Upper lobe of left lung (tissue), 6 donors: ENCODE results near the gene ANO3. TPM values are rescaled to one million over a fixed set of nuclear protein-coding genes. Genes with fewer than 3 reads are reported as not detected.

Experiments
- ATAC-seq, 2 donors: fragments of 200-7000 bp; cut with Tn5 transposase; one replicate each; pipeline ENCODE4 v1.9.1; 2022; ENCODE audit warnings: mild to moderate bottlenecking in 2 of 2, moderate library complexity in 2 of 2; ENCODE audit not compliant: low FRiP score in 2 of 2
- DNase-seq, 2 donors: peaks; one replicate each; pipeline ENCODE4 v3.0.0-alpha.2; 2019 to 2020
- H3K27ac ChIP-seq, 4 donors: fragments of 200-600 bp; sonication (generic); one replicate each; pipeline ENCODE4 v1.5.1; 2016 to 2019
- H3K27me3 ChIP-seq, 4 donors: fragments of 200-600 bp; sonication (generic); one replicate each; pipeline ENCODE4 v1.5.1; 2017 to 2019
- H3K36me3 ChIP-seq, 4 donors: fragments of 200-600 bp; sonication (generic); one replicate each; pipeline ENCODE4 v1.5.1; 2016 to 2019
- H3K4me1 ChIP-seq, 4 donors: fragments of 200-600 bp; sonication (generic); one replicate each; pipeline ENCODE4 v1.5.1; 2018 to 2019
- H3K4me3 ChIP-seq, 4 donors: fragments of 200-600 bp; sonication (generic); one replicate each; pipeline ENCODE4 v1.5.1; 2017 to 2019; ENCODE audit warnings: mild to moderate bottlenecking in 2 of 4, moderate library complexity in 1 of 4
- H3K9me3 ChIP-seq, 4 donors: fragments of 200-600 bp; sonication (generic); one replicate each; pipeline ENCODE4 v1.5.1; 2018 to 2019
- EP300 ChIP-seq, 4 donors: sonication (generic); formaldehyde crosslinking; IDR thresholded peaks; one replicate each; pipeline ENCODE4 v1.5.1; 2017; ENCODE audit warnings: antibody characterized with exemption in 4 of 4, control low read depth in 2 of 4
- POLR2A ChIP-seq, 4 donors: fragments of 450-650 bp; IDR thresholded peaks; one replicate each; pipeline ENCODE4 v1.5.1; 2016 to 2017; ENCODE audit warnings: antibody characterized with exemption in 4 of 4, mild to moderate bottlenecking in 2 of 4
- POLR2AphosphoS5 ChIP-seq, 2 donors: sonication (generic); formaldehyde crosslinking; IDR thresholded peaks; one replicate each; pipeline ENCODE4 v1.5.1; 2017; ENCODE audit warnings: antibody characterized with exemption in 2 of 2
- WGBS, 2 donors: methylation state at CpG; one replicate each; pipeline ENCODE4 v1.1.5; 2017 to 2018; 5-methylcytosine and 5-hydroxymethylcytosine counted together
- total RNA-seq, 6 donors: library from RNA; depleted of rRNA in 4 of 6; stranded (reverse); fragments of >200 nt in 4 of 6; gene quantifications; one replicate each; pipeline versions ENCODE4 v1.1.0 to v1.2.1, GENCODE V29; 2016 to 2021
- TF ChIP-seq, protein P1 (sequence below), 6 experiments: fragments of 450-650 bp in 4 of 6; fragments of 200-600 bp in 2 of 6; sonication (generic) in 2 of 6; IDR thresholded peaks; one replicate each; pipeline ENCODE4 v1.5.1; 2016 to 2019; ENCODE audit warnings: antibody characterized with exemption in 6 of 6
- donor health status: DM: no; HTN: no; CAD: no; lungs with moderate emphysema.
- donor health status: DM: no; HTN: yes; CAD: no; lungs with severe emphysema.

ANO3 gene
- total RNA-seq, 6 donors from 2014 or later, result 0.30 to 0.57 (median 0.33) TPM; not detected in 1

- no peaks in the 10 kb centered on the region for H3K36me3 ChIP-seq
- WGBS, 2 donors, result 67 to 78% methylated on average over 6 of the region's 6 CpGs
- no peaks in the 10 kb centered on the region for H3K27me3 ChIP-seq
- H3K4me3 ChIP-seq, result no peak overlapping the region
- H3K4me1 ChIP-seq, result no peaks in the 10 kb centered on the region
- ATAC-seq, result no peak
- no peak overlapping the region for H3K27ac ChIP-seq
- H3K9me3 ChIP-seq, result no peaks in the 10 kb centered on the region
- no peak for DNase-seq
- no peak for TF ChIP-seq EP300 (IDR thresholded peaks at IDR 0.05)
- TF ChIP-seq POLR2AphosphoS5 (IDR thresholded peaks at IDR 0.05), result no peak
- TF ChIP-seq, protein P1, sequence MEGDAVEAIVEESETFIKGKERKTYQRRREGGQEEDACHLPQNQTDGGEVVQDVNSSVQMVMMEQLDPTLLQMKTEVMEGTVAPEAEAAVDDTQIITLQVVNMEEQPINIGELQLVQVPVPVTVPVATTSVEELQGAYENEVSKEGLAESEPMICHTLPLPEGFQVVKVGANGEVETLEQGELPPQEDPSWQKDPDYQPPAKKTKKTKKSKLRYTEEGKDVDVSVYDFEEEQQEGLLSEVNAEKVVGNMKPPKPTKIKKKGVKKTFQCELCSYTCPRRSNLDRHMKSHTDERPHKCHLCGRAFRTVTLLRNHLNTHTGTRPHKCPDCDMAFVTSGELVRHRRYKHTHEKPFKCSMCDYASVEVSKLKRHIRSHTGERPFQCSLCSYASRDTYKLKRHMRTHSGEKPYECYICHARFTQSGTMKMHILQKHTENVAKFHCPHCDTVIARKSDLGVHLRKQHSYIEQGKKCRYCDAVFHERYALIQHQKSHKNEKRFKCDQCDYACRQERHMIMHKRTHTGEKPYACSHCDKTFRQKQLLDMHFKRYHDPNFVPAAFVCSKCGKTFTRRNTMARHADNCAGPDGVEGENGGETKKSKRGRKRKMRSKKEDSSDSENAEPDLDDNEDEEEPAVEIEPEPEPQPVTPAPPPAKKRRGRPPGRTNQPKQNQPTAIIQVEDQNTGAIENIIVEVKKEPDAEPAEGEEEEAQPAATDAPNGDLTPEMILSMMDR (IDR thresholded peaks at IDR 0.05), result no peak
- no peak for TF ChIP-seq POLR2A (IDR thresholded peaks at IDR 0.05)
These were observed 320.0 kb downstream of the ANO3 start for GRCh38 chr11:26651916-26652315.

DNA sequence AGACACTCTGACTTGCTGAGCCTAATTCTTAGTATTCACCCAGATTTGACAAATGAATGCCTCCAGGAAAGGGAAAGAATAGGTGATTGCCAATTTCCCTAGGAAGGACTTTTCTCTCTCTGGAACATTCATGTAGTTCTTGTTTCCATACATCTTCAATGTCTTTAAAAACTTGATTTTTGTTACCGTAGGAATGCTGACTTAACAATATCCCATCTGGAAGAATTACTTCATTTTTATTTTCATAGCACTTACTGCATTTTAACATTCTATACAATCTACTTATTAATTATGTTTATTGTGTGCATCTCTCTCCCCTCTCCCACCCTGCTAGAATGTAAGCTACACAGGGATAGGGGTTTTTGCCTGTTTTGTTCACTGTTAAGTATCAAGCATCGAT is 323.4 kb downstream of the ANO3 start:
- no peaks in the 10 kb centered on the region for H3K36me3 ChIP-seq
- DNase-seq (no peak), ATAC-seq (no peak)
- TF ChIP-seq, protein P1 (IDR thresholded peaks at IDR 0.05), result no peak
- TF ChIP-seq EP300 (IDR thresholded peaks at IDR 0.05) (no peak), POLR2AphosphoS5 (IDR thresholded peaks at IDR 0.05) (no peak), POLR2A (IDR thresholded peaks at IDR 0.05) (no peak)
- no peak overlapping the region for H3K4me3 ChIP-seq
- WGBS, 2 donors, result 83 to 93% methylated on average over 2 of the region's 2 CpGs
- no peaks in the 10 kb centered on the region for H3K27me3 ChIP-seq
- H3K9me3 ChIP-seq, result no peaks in the 10 kb centered on the region
- H3K4me1 ChIP-seq, result no peaks in the 10 kb centered on the region
- H3K27ac ChIP-seq, result no peak overlapping the region

- no peak overlapping the region for H3K4me3 ChIP-seq
- no peak overlapping the region for H3K27ac ChIP-seq
- no peaks in the 10 kb centered on the region for H3K27me3 ChIP-seq
- 75 to 78% methylated on average over 1 of the region's 1 CpG for WGBS, 2 donors
- ATAC-seq (no peak), DNase-seq (no peak)
- no peaks in the 10 kb centered on the region for H3K4me1 ChIP-seq
- TF ChIP-seq, protein P1 (IDR thresholded peaks at IDR 0.05), result no peak
- no peak for TF ChIP-seq EP300 (IDR thresholded peaks at IDR 0.05)
- TF ChIP-seq POLR2AphosphoS5 (IDR thresholded peaks at IDR 0.05), result no peak
- TF ChIP-seq POLR2A (IDR thresholded peaks at IDR 0.05), result no peak
- no peaks in the 10 kb centered on the region for H3K9me3 ChIP-seq
- H3K36me3 ChIP-seq, result no peaks in the 10 kb centered on the region
These were observed 331.0 kb downstream of the ANO3 start for GRCh38 chr11:26662916-26663315.

DNA sequence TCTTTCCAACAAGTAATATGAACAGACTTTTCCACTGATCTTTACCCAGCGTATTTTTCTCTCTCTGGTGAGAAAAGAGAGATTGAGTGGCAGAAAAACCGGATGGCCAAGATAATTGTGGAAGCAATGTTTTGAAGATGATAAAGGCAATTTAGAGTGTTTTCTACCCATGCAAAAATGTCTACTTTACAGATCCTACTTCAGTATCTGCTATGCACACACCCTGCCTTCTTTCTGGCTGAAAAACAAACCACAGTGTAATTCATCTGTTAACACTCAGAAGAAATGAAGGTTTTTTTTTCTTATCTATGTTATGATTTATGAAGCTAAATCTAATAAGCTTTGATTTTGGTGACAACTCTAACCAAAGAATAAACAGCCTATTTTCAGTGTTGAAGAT is 333.1 kb downstream of the ANO3 start:
- Histone ChIP-seq H3K9me3 (no peaks in the 10 kb centered on the region), H3K27ac (no peak overlapping the region), H3K4me1 (no peaks in the 10 kb centered on the region), H3K4me3 (no peak overlapping the region), H3K27me3 (no peaks in the 10 kb centered on the region), H3K36me3 (no peaks in the 10 kb centered on the region)
- TF ChIP-seq, protein P1 (IDR thresholded peaks at IDR 0.05), result no peak
- TF ChIP-seq POLR2AphosphoS5 (IDR thresholded peaks at IDR 0.05) (no peak), POLR2A (IDR thresholded peaks at IDR 0.05) (no peak), EP300 (IDR thresholded peaks at IDR 0.05) (no peak)
- DNase-seq, result no peak
- 63 to 64% methylated on average over 2 of the region's 2 CpGs for WGBS, 2 donors
- no peak for ATAC-seq

DNA sequence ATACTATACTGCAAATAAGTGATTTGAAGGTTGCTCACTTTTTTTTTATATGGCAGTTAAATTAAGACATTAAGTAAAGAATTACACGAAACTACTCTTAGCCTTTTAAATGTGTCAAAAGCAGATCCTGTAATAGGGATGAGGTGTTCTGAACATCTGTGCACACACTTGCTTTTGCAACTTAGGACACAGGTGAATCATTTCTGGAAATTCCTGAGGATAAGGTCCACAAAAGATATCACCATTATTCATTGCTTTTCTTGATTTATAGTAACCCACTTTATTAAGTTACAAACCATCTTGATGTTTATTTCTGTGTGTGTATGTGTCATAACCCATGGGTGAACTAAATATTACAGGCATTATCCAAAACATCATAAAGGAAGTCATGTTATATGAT is 334.0 kb downstream of the ANO3 start:
- DNase-seq, result no peak
- no peak for ATAC-seq
- 79 to 90% methylated on average over 1 of the region's 1 CpG for WGBS, 2 donors
- Histone ChIP-seq H3K27ac (no peak overlapping the region), H3K27me3 (no peaks in the 10 kb centered on the region), H3K36me3 (no peaks in the 10 kb centered on the region), H3K4me3 (no peak overlapping the region), H3K9me3 (no peaks in the 10 kb centered on the region), H3K4me1 (no peaks in the 10 kb centered on the region)
- no peak for TF ChIP-seq POLR2A (IDR thresholded peaks at IDR 0.05)
- TF ChIP-seq EP300 (IDR thresholded peaks at IDR 0.05), result no peak
- TF ChIP-seq, protein P1 (IDR thresholded peaks at IDR 0.05), result no peak
- no peak for TF ChIP-seq POLR2AphosphoS5 (IDR thresholded peaks at IDR 0.05)
